GM21529 (cell line): ENCODE measurements around the gene MACO1.
"Not testable (repeated sequence)": the region's sequence is repeated elsewhere in the genome, so short reads cannot be mapped to it uniquely, and the experiment has no call there.

Experiments
- ATAC-seq: cut with Tn5 transposase; IDR thresholded peaks from one replicate; pipeline ENCODE4 v1.9.1; 2021; ENCODE audit not compliant: unreplicated experiment

MACO1 gene

GRCh38 chr1:25486602-25487001, 55.9 kb downstream of the MACO1 start:
- ATAC-seq = no peak

- no peak for ATAC-seq
These were observed 56.9 kb downstream of the MACO1 start for GRCh38 chr1:25487628-25488027.

- ATAC-seq = no peak
These were observed 61.6 kb downstream of the MACO1 start for GRCh38 chr1:25492323-25492722.

- ATAC-seq = no peak
These were observed 64.3 kb downstream of the MACO1 start for GRCh38 chr1:25494952-25495351.

GRCh38 chr1:25500694-25501093, 70.0 kb downstream of the MACO1 start:
- ATAC-seq = no peak

- ATAC-seq = no peak
These were observed 70.8 kb downstream of the MACO1 start for GRCh38 chr1:25501235-25502058.

- no peak for ATAC-seq
These were observed 72.3 kb downstream of the MACO1 start for GRCh38 chr1:25502957-25503356.

DNA sequence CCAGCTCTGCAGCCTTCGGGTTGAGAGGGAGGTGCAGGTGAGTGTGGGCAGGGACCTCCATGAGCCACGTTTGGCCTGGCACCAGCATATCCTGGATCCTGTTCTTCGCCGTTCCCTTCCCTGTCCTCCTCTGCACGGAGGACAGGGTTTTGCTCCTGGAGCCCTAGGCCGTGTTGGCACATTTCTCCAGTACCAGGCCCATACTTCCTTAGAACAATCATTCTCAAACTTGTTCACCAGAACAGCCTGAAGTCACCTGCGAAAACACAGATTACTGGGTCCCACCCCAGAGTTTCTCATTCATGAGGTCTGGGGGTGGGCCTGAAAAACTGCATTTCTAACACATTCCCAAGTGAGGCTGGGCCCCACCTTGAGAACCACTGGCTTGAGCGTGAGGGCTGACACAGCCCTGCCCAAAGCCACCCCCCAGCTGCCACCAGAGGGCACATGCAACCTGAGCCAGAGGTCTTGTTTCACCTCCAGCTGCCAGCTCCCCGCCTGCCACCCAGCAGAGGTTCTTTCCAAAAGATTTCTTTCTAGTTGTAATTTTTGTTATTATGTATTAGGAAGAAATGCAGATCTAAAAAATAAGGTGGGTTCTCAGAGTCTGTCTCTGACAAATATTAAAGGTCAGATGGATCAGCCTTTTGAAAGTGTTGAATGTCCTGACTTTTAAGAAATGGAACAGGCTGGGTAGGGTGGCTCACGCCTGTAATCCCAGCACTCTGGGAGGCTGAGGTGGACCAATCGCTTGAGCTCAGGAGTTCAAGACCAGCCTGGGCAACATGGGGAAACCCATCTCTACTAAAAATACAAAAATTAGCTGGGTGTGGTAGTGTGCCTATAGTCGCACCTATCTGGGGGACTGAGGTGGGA, 73.1 kb downstream of the MACO1 start:
- no peak for ATAC-seq

DNA sequence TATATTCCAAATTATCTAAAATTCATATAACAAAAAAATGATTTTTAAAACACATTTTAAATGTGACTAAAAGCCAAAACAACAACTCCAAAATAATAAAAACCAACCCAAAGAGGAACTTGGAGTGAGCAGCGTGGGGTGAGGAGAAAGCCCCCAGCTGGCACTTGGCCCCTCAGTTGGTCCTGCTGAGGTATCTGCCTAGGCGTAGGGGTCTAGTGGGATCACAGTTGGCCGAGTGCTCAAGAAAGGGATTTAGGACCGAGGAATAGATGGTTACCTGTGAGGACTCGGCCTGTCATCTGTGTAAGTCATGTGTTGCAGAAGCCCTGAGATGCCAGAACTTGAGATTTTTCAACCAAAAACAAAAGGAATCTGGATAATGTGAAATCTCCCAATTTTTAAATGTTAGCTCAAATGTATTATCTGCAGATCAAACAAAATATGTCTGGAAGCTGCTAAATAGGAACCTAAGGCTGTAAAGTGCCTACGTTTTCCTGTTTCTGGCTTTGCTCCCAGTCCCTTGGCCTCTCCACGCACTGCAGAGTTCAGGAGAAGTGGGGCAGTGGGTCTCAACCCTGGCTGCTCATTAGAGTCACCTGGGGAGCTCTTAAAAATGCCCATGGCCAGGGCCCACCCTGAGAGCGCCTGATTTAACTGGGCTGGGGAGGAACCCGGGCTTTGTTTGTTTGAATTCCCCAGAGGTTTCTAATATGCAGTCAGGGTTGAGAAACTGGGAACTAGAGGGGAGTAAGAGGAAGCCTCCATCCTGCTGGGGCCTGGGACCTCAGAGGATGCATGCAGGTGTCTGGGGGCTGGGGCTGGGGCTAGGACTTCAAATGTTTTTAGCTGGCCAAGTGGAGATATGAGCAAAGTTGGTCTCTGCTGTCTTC, 74.3 kb downstream of the MACO1 start:
- no peak for ATAC-seq

- no peak for ATAC-seq
These were observed 75.1 kb downstream of the MACO1 start for GRCh38 chr1:25505656-25506385.

GRCh38 chr1:25506566-25507463, 76.1 kb downstream of the MACO1 start:
- ATAC-seq = not testable (repeated sequence)

GRCh38 chr1:25513666-25514065, 83.0 kb downstream of the MACO1 start:
- no peak for ATAC-seq

- ATAC-seq = no peak
These were observed 84.3 kb downstream of the MACO1 start for GRCh38 chr1:25515033-25515432.

DNA sequence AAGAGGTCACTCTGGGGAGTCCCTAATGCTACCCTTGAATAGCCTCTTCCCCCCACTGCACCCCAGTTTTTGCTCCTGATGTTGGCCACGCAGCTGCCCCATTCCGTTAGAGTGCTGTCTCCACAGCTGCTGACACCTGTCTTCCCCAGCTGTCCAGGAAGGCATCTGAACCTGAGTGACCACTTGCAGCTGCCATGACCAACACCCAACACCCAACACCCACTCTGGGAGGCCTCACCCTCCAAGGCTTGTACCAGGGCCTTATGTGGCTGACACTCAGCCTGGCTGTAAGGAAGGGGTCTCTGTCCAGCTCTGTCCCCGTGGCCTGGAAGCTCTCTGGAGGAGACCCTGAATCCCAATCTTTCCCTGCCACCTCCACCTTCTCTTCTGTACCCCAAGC, 86.0 kb downstream of the MACO1 start:
- ATAC-seq = no peak

GRCh38 chr1:25517476-25518394, 87.0 kb downstream of the MACO1 start:
- ATAC-seq = no peak

DNA sequence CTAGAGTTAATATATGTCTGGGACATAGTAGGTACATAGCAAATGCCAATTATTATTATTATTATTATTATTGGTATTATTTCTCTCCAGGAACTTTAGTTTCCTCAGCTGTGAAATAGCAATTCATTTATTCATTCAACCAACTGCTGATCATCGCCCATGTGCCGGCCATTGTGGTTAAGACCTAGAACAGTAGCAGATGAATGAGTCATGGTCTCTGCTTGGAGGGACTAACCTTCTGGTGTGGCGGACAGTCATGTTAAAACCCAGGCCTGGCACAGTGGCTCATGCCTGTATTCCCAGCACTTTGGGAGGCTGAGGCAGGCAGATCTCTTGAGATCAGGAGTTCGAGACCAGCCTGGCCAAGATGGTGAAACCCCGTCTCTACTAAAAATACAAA, 88.9 kb downstream of the MACO1 start:
- ATAC-seq = no peak

GRCh38 chr1:25520446-25521061, 89.9 kb downstream of the MACO1 start:
- ATAC-seq = no peak
